SK-N-SH (cell line): ENCODE results near the gene ZNF217. TPM values are rescaled to one million over a fixed set of nuclear protein-coding genes. Genes with fewer than 3 reads are reported as not detected.

ENCODE experiments used
- CTCF ChIA-PET: fragments of 300-600, 350-600 bp; formaldehyde crosslinking; extraction: SDS; loops from one replicate; lab custom pipeline; 2021; lab: Yijun Ruan, JAX
- POLR2A ChIA-PET: fragments of 350-600 bp; sonication (Branson Sonifier 250); formaldehyde crosslinking; extraction: SDS; loops from one replicate; lab custom pipeline; 2020; ENCODE audit warnings: antibody characterized with exemption, inconsistent platforms; lab: Yijun Ruan, JAX
- DNase-seq: peaks from one replicate; pipeline ENCODE4 v3.0.0; 2012
- H2AFZ ChIP-seq: fragments of 200-600 bp; sonication (generic); 2 replicates; pipeline ENCODE4 v1.8.1; 2016; ENCODE audit warnings: antibody characterized with exemption, mild to moderate bottlenecking, low read depth
- H3F3A ChIP-seq: fragments of 200-600 bp; sonication (generic); replicated peaks from 2 replicates; pipeline ENCODE3; 2016; ENCODE audit warnings: antibody characterized with exemption, mild to moderate bottlenecking; ENCODE audit not compliant: insufficient read depth
- H3K27ac ChIP-seq, 2 experiments: fragments of 200-500 bp in 1 of 2; fragments of 200-600 bp in 1 of 2; sonication (Bioruptor generic) in 1 of 2; sonication (generic), shearing (Covaris generic) in 1 of 2; 2 replicates each; pipeline versions ENCODE4 v1.5.1 to v1.6.1; 2014 to 2016; ENCODE audit warnings: low read depth in 2 of 2, inconsistent platforms in 1 of 2, low read length in 1 of 2, mild to moderate bottlenecking in 1 of 2, mixed read lengths in 1 of 2
- H3K27me3 ChIP-seq: fragments of 200-600 bp; sonication (generic), shearing (Covaris generic); 2 replicates; pipeline ENCODE4 v1.6.1; 2016; ENCODE audit warnings: mixed run types; ENCODE audit not compliant: insufficient read depth
- H3K36me3 ChIP-seq, 2 experiments: fragments of 200-500 bp in 1 of 2; fragments of 200-600 bp in 1 of 2; sonication (Bioruptor generic) in 1 of 2; sonication (generic) in 1 of 2; replicated peaks in 1 of 2; 2 replicates each; pipeline versions ENCODE3 to v1.5.1; 2014 to 2016; ENCODE audit warnings: low read length in 1 of 2, mild to moderate bottlenecking in 1 of 2; ENCODE audit not compliant: insufficient read depth in 2 of 2, control insufficient read depth in 1 of 2
- H3K4me1 ChIP-seq, 2 experiments: fragments of 200-500 bp in 1 of 2; fragments of 200-600 bp in 1 of 2; sonication (Bioruptor generic) in 1 of 2; sonication (generic), shearing (Covaris generic) in 1 of 2; 2 replicates each; pipeline versions ENCODE4 v1.5.1 to v1.6.1; 2014 to 2016; ENCODE audit warnings: low read depth in 1 of 2, low read length in 1 of 2, mixed run types in 1 of 2; ENCODE audit not compliant: insufficient read depth in 2 of 2, control insufficient read depth in 1 of 2
- H3K4me2 ChIP-seq: fragments of 200-600 bp; sonication (generic), shearing (Covaris generic); 2 replicates; pipeline ENCODE4 v1.6.1; 2017; ENCODE audit warnings: mixed run types
- H3K4me3 ChIP-seq, 2 experiments: fragments of 200-500 bp in 1 of 2; fragments of 200-600 bp in 1 of 2; sonication (Bioruptor generic) in 1 of 2; sonication (generic), shearing (Covaris generic) in 1 of 2; 2 replicates each; pipeline versions ENCODE4 v1.5.1 to v1.8.1; 2014 to 2016; ENCODE audit warnings: low read depth in 2 of 2, inconsistent platforms in 1 of 2, low read length in 1 of 2, mild to moderate bottlenecking in 1 of 2, mixed read lengths in 1 of 2, moderate library complexity in 1 of 2
- H3K79me2 ChIP-seq: fragments of 200-600 bp; sonication (generic); 2 replicates; pipeline ENCODE4 v1.8.1; 2017; ENCODE audit warnings: mild to moderate bottlenecking; ENCODE audit not compliant: insufficient read depth
- H3K9ac ChIP-seq: fragments of 200-600 bp; sonication (generic); 2 replicates; pipeline ENCODE4 v1.6.1; 2017; ENCODE audit warnings: mixed run types
- H3K9me2 ChIP-seq: fragments of 200-600 bp; sonication (generic); 2 replicates; pipeline ENCODE4 v1.6.1; 2017; ENCODE audit warnings: mixed run types
- H3K9me3 ChIP-seq: fragments of 200-600 bp; sonication (generic); 2 replicates; pipeline ENCODE4 v1.6.1; 2017; ENCODE audit warnings: mixed run types, mild to moderate bottlenecking, moderate library complexity
- H4K20me1 ChIP-seq: fragments of 200-600 bp; sonication (generic); 2 replicates; pipeline ENCODE4 v1.6.1; 2017; ENCODE audit warnings: mild to moderate bottlenecking, mixed run types; ENCODE audit not compliant: insufficient read depth
- CHD2 ChIP-seq: fragments of 150-350 bp; IDR thresholded peaks from 2 replicates; pipeline ENCODE4 v1.6.1; 2018; ENCODE audit warnings: low read length; ENCODE audit not compliant: partially characterized antibody
- CTCF ChIP-seq: fragments of 200-600 bp; sonication (generic); IDR thresholded peaks from 2 replicates; pipeline ENCODE4 v1.6.1; 2017; ENCODE audit warnings: antibody characterized with exemption, mild to moderate bottlenecking, moderate library complexity
- ELF1 ChIP-seq: IDR thresholded peaks from 2 replicates; pipeline ENCODE4 v1.4.0; 2012
- EP300 ChIP-seq, 2 experiments: IDR thresholded peaks; 2 replicates each; pipeline versions ENCODE4 v1.4.0 to v1.6.1; 2012; ENCODE audit warnings: borderline replicate concordance in 1 of 2, low read depth in 1 of 2, low read length in 1 of 2
- EZH2phosphoT487 ChIP-seq: fragments of 200-600 bp; sonication (generic); IDR thresholded peaks from 2 replicates; pipeline ENCODE4 v1.6.1; 2017; ENCODE audit warnings: low read depth, mixed run types, mild to moderate bottlenecking, antibody characterized with exemption, moderate library complexity, borderline replicate concordance
- FOXM1 ChIP-seq: IDR thresholded peaks from 2 replicates; pipeline ENCODE4 v1.4.0; 2012; ENCODE audit warnings: low read depth, mild to moderate bottlenecking
- IRF3 ChIP-seq: fragments of 150-350 bp; IDR thresholded peaks from 2 replicates; pipeline ENCODE4 v1.6.1; 2016; ENCODE audit warnings: mild to moderate bottlenecking, low read depth, low read length
- MXI1 ChIP-seq: IDR thresholded peaks from 2 replicates; pipeline ENCODE4 v1.6.1; 2012; ENCODE audit warnings: mild to moderate bottlenecking, low read depth, low read length, improper control_type of control experiment
- PBX3 ChIP-seq: IDR thresholded peaks from 2 replicates; pipeline ENCODE4; 2012
- RAD21 ChIP-seq: IDR thresholded peaks from 2 replicates; pipeline ENCODE4 v1.6.1; 2012; ENCODE audit warnings: mild to moderate bottlenecking, low read length
- REST ChIP-seq: IDR thresholded peaks from 2 replicates; pipeline ENCODE4 v1.6.1; 2012; ENCODE audit warnings: mild to moderate bottlenecking, low read depth, low read length, moderate library complexity
- SMC3 ChIP-seq: IDR thresholded peaks from 2 replicates; pipeline ENCODE4 v1.6.1; 2012; ENCODE audit warnings: low read depth, low read length, improper control_type of control experiment
- TAF1 ChIP-seq: IDR thresholded peaks from 2 replicates; pipeline ENCODE4 v1.6.1; 2012; ENCODE audit warnings: low read depth, mild to moderate bottlenecking, low read length, moderate library complexity, borderline replicate concordance
- YY1 ChIP-seq: IDR thresholded peaks from 2 replicates; pipeline ENCODE4 v1.4.0; 2012; ENCODE audit warnings: low read depth, mild to moderate bottlenecking
- WGBS: methylation state at CpG from one replicate; pipeline ENCODE4 v1.1.6; 2017; ENCODE audit warnings: low lambda C conversion rate; 5-methylcytosine and 5-hydroxymethylcytosine counted together
- polyA plus RNA-seq, 3 experiments: library from polyadenylated mRNA; depleted of rRNA; stranded (reverse); fragments of >200 nt; gene quantifications; 2 replicates each; pipeline ENCODE4 v1.2.3, GENCODE V29; 2012

Gene ZNF217
- polyA plus RNA-seq, 1 of the 3 experiments (the other 2 are of a cell fraction) = 6.9 TPM

- TF ChIP-seq REST (no peak), RAD21 (0 out of 2 replicates have a peak, but pooled peaks have one; percentile 2), TAF1 (no peak)
- Histone ChIP-seq H3K79me2 (no peaks in the 10 kb centered on the region), H3K36me3 (no peaks in the 10 kb centered on the region), H3K9me2 (no peaks in the 10 kb centered on the region), H3K4me3 (peak overlapping the region in 1 of 2 experiments; percentile 42; a peak in 2 of 4 replicates), H3K27ac (peak overlapping the region; percentile 67 to 97; a peak in 3 of 4 replicates), H3K9me3 (no peaks in the 10 kb centered on the region), H3K4me2 (peak overlapping the region; percentile 70), H3K4me1 (peaks cover 0 to 19% of the 10 kb centered on the region in 2 experiments; a peak in 3 of 4 replicates), H3K27me3 (no peaks in the 10 kb centered on the region), H3F3A (peaks cover 30% of the 10 kb centered on the region), H3K9ac (peak overlapping the region; percentile 69), H4K20me1 (no peaks in the 10 kb centered on the region), H2AFZ (peak overlapping the region; percentile 93)
- WGBS = 54% methylated on average over 17 of the region's 17 CpGs
- DNase-seq = no peak
- CTCF ChIA-PET = interaction anchor here (0.7 to 1.0 kb wide), 3 partner anchors 14 to 298 kb away, joined by 3 read pairs; no protein-coding TSS in a partner anchor
- POLR2A ChIA-PET = no interaction called here
Observed at GRCh38 chr20:53642196-53643030, 48.8 kb upstream of the ZNF217 start.

GRCh38 chr20:53639647-53640440 is 46.2 kb upstream of the ZNF217 start:
- H4K20me1 ChIP-seq = no peaks in the 10 kb centered on the region
- no peaks in the 10 kb centered on the region for H3K27me3 ChIP-seq
- H3K79me2 ChIP-seq = no peaks in the 10 kb centered on the region
- no peaks in the 10 kb centered on the region for H3K36me3 ChIP-seq
- ChIA-PET CTCF (interaction anchor here (1.7 kb wide), 1 partner anchor 16 kb away, joined by 5 read pairs; no protein-coding TSS in a partner anchor), POLR2A (no interaction called here)
- H3K9me2 ChIP-seq = no peaks in the 10 kb centered on the region
- no peak overlapping the region for H3K27ac ChIP-seq
- no peak overlapping the region for H3K4me2 ChIP-seq
- no peak overlapping the region for H3K4me3 ChIP-seq
- H3K9ac ChIP-seq = no peak overlapping the region
- H2AFZ ChIP-seq = no peak overlapping the region
- DNase-seq = no peak
- H3F3A ChIP-seq = peaks cover 26% of the 10 kb centered on the region
- H3K4me1 ChIP-seq = peaks cover 0 to 19% of the 10 kb centered on the region in 2 experiments; a peak in 3 of 4 replicates
- WGBS = 89% methylated on average over 6 of the region's 6 CpGs
- no peaks in the 10 kb centered on the region for H3K9me3 ChIP-seq
- TF ChIP-seq CTCF (no peak), SMC3 (no peak), PBX3 (no peak), IRF3 (no peak), EP300 (IDR thresholded peaks at IDR 0.05; ENCODE audit: borderline replicate concordance in 1 of 2, low read depth in 1 of 2, low read length in 1 of 2) (no peak), CHD2 (no peak), YY1 (no peak), FOXM1 (no peak), MXI1 (no peak), EZH2phosphoT487 (no peak), ELF1 (no peak)
